ENCODE results near the gene GLI1.
"Not testable (repeated sequence)": the region's sequence is repeated elsewhere in the genome, so short reads cannot be mapped to it uniquely, and the experiment has no call there.

The GLI1 gene

GRCh38 chr12:57459750-57460467, at the start of gene GLI1:
TSS of gene GLI1 (plus strand) at chr12:57459785. CDS start at chr12:57463692, 3,907 bp downstream.
- DNase-seq (ENCODE audit: low read depth), result no peak

GRCh38 chr12:57410534-57410933, 49.1 kb upstream of the GLI1 start:
- no peak for DNase-seq (ENCODE audit: low read depth)

- DNase-seq (ENCODE audit: low read depth), result not testable (repeated sequence)
These were observed 45.4 kb upstream of the GLI1 start for GRCh38 chr12:57414160-57414559.

- no peak for DNase-seq (ENCODE audit: low read depth)
These were observed 44.5 kb upstream of the GLI1 start for GRCh38 chr12:57415088-57415487.

- DNase-seq (ENCODE audit: low read depth), result no peak
These were observed 43.3 kb upstream of the GLI1 start for GRCh38 chr12:57416039-57416996.

- no peak for DNase-seq (ENCODE audit: low read depth)
These were observed 41.3 kb upstream of the GLI1 start for GRCh38 chr12:57418255-57418654.

GRCh38 chr12:57419495-57419894, 40.1 kb upstream of the GLI1 start:
- no peak for DNase-seq (ENCODE audit: low read depth)

- DNase-seq (ENCODE audit: low read depth), result no peak
These were observed 39.1 kb upstream of the GLI1 start for GRCh38 chr12:57420482-57420881.

- DNase-seq (ENCODE audit: low read depth), result not testable (repeated sequence)
These were observed 32.6 kb upstream of the GLI1 start for GRCh38 chr12:57426948-57427347.

GRCh38 chr12:57428965-57429364, 30.6 kb upstream of the GLI1 start:
- no peak for DNase-seq (ENCODE audit: low read depth)

GRCh38 chr12:57429473-57430111, 30.0 kb upstream of the GLI1 start:
- no peak for DNase-seq (ENCODE audit: low read depth)

- DNase-seq (ENCODE audit: low read depth), result peak; percentile 22
These were observed 29.3 kb upstream of the GLI1 start for GRCh38 chr12:57430112-57430930.

- DNase-seq (ENCODE audit: low read depth), result peak; percentile 69
These were observed 28.5 kb upstream of the GLI1 start, which contains the start of gene R3HDM2 for GRCh38 chr12:57430931-57431566. TSS of gene R3HDM2 (minus strand) at chr12:57431043. CDS start at chr12:57310428, 120,615 bp downstream.

- DNase-seq (ENCODE audit: low read depth), result no peak
These were observed 27.9 kb upstream of the GLI1 start for GRCh38 chr12:57431654-57432188.

- DNase-seq (ENCODE audit: low read depth), result no peak
These were observed 26.2 kb upstream of the GLI1 start for GRCh38 chr12:57433370-57433769.

GRCh38 chr12:57434517-57435223, 24.9 kb upstream of the GLI1 start, which contains the start of gene INHBC:
TSS of gene INHBC (plus strand) at chr12:57434784. CDS start at chr12:57434887, 103 bp downstream.
- DNase-seq (ENCODE audit: low read depth), result no peak

- no peak for DNase-seq (ENCODE audit: low read depth)
These were observed 24.3 kb upstream of the GLI1 start for GRCh38 chr12:57435293-57435692.

- no peak for DNase-seq (ENCODE audit: low read depth)
These were observed 21.2 kb upstream of the GLI1 start for GRCh38 chr12:57438400-57438799.

- DNase-seq (ENCODE audit: low read depth), result no peak
These were observed 19.8 kb upstream of the GLI1 start for GRCh38 chr12:57439762-57440266.

GRCh38 chr12:57441393-57441792, 18.2 kb upstream of the GLI1 start:
- not testable (repeated sequence) for DNase-seq (ENCODE audit: low read depth)
